ENCODE data around the gene ATP2A1.

The ATP2A1 gene

GRCh38 chr16:28878083-28878926 lies at the start of gene ATP2A1:
Gene ATP2A1, plus strand, starts transcription at chr16:28878488. Its CDS starts 184 bp downstream, at chr16:28878672.
- no peaks in the 10 kb centered on the region for H3K27me3 ChIP-seq (ENCODE audit: insufficient read depth, low read depth)
- no peaks in the 10 kb centered on the region for H4K20me1 ChIP-seq (ENCODE audit: insufficient read depth)
- no peak for TF ChIP-seq CTCF (conservative IDR thresholded peaks at IDR 0.05; ENCODE audit: low read depth, low read length)
- peak within 1 kb of the TSS; percentile 49 for H3K4me3 ChIP-seq (IDR thresholded peaks at IDR 0.05; ENCODE audit: insufficient read depth, low read depth, low read length)
- H3K4me2 ChIP-seq = peak within 1 kb of the TSS; percentile 47
- H2AFZ ChIP-seq (ENCODE audit: low read depth) = peak within 1 kb of the TSS; percentile 83
- no peaks in the 10 kb centered on the region; the same call in 1 of the 2 replicates for H3K36me3 ChIP-seq (ENCODE audit: insufficient read depth)
- H3K9ac ChIP-seq = peak within 1 kb of the TSS; percentile 62; the same call in 1 of the 2 replicates
- H3K79me2 ChIP-seq (ENCODE audit: insufficient read depth, low read depth) = no peaks in the 10 kb centered on the region
- H3K27ac ChIP-seq = no peak within 1 kb of the TSS
- H3K4me1 ChIP-seq (ENCODE audit: low read depth, poor library complexity, severe bottlenecking) = peaks cover 38% of the 10 kb centered on the region

GRCh38 chr16:28829747-28830146 lies 48.5 kb upstream of the ATP2A1 start:
- no peaks in the 10 kb centered on the region; the same call in 1 of the 2 replicates for H4K20me1 ChIP-seq (ENCODE audit: insufficient read depth)
- H3K27me3 ChIP-seq (ENCODE audit: insufficient read depth, low read depth) = no peaks in the 10 kb centered on the region
- no peak overlapping the region for H3K4me3 ChIP-seq (IDR thresholded peaks at IDR 0.05; ENCODE audit: insufficient read depth, low read depth, low read length)
- TF ChIP-seq CTCF (conservative IDR thresholded peaks at IDR 0.05; ENCODE audit: low read depth, low read length) = no peak
- H3K79me2 ChIP-seq (ENCODE audit: insufficient read depth, low read depth) = peaks cover 46% of the 10 kb centered on the region
- no peak overlapping the region for H3K27ac ChIP-seq
- no peak overlapping the region for H2AFZ ChIP-seq (ENCODE audit: low read depth)
- no peak overlapping the region for H3K4me2 ChIP-seq
- peaks cover 22% of the 10 kb centered on the region for H3K4me1 ChIP-seq (ENCODE audit: low read depth, poor library complexity, severe bottlenecking)
- H3K9ac ChIP-seq = no peak overlapping the region
- H3K36me3 ChIP-seq (ENCODE audit: insufficient read depth) = peaks cover 54% of the 10 kb centered on the region; the same call in 1 of the 2 replicates

- TF ChIP-seq CTCF (conservative IDR thresholded peaks at IDR 0.05; ENCODE audit: low read depth, low read length) = no peak
- H3K4me2 ChIP-seq = no peak overlapping the region
- no peak overlapping the region for H3K27ac ChIP-seq
- peaks cover 50% of the 10 kb centered on the region; the same call in 1 of the 2 replicates for H3K36me3 ChIP-seq (ENCODE audit: insufficient read depth)
- no peaks in the 10 kb centered on the region for H3K27me3 ChIP-seq (ENCODE audit: insufficient read depth, low read depth)
- H4K20me1 ChIP-seq (ENCODE audit: insufficient read depth) = no peaks in the 10 kb centered on the region; the same call in 1 of the 2 replicates
- no peak overlapping the region for H3K4me3 ChIP-seq (IDR thresholded peaks at IDR 0.05; ENCODE audit: insufficient read depth, low read depth, low read length)
- H3K4me1 ChIP-seq (ENCODE audit: low read depth, poor library complexity, severe bottlenecking) = peaks cover 15% of the 10 kb centered on the region
- peaks cover 38% of the 10 kb centered on the region for H3K79me2 ChIP-seq (ENCODE audit: insufficient read depth, low read depth)
- H3K9ac ChIP-seq = no peak overlapping the region
- no peak overlapping the region for H2AFZ ChIP-seq (ENCODE audit: low read depth)
Observed at GRCh38 chr16:28830531-28830930, 47.8 kb upstream of the ATP2A1 start.

GRCh38 chr16:28834349-28834748 lies 43.9 kb upstream of the ATP2A1 start:
- H3K27ac ChIP-seq = no peak overlapping the region
- no peaks in the 10 kb centered on the region for H3K4me1 ChIP-seq (ENCODE audit: low read depth, poor library complexity, severe bottlenecking)
- no peak overlapping the region for H3K9ac ChIP-seq
- H3K4me2 ChIP-seq = no peak overlapping the region
- peaks cover 5% of the 10 kb centered on the region; the same call in 1 of the 2 replicates for H3K79me2 ChIP-seq (ENCODE audit: insufficient read depth, low read depth)
- H4K20me1 ChIP-seq (ENCODE audit: insufficient read depth) = no peaks in the 10 kb centered on the region
- no peak for TF ChIP-seq CTCF (conservative IDR thresholded peaks at IDR 0.05; ENCODE audit: low read depth, low read length)
- H3K27me3 ChIP-seq (ENCODE audit: insufficient read depth, low read depth) = no peaks in the 10 kb centered on the region
- peaks cover 36% of the 10 kb centered on the region; the same call in 1 of the 2 replicates for H3K36me3 ChIP-seq (ENCODE audit: insufficient read depth)
- no peak overlapping the region for H2AFZ ChIP-seq (ENCODE audit: low read depth)
- no peak overlapping the region for H3K4me3 ChIP-seq (IDR thresholded peaks at IDR 0.05; ENCODE audit: insufficient read depth, low read depth, low read length)

Data from KMS-11 (cell line).